LNCaP clone FGC (cell line): ENCODE results near the gene SLC22A5.
"Not testable (repeated sequence)": the region's sequence is repeated elsewhere in the genome, so short reads cannot be mapped to it uniquely, and the experiment has no call there.

Experiments
- DNase-seq: peaks from one replicate; pipeline ENCODE4 v3.0.0-alpha.2; 2011; ENCODE audit warnings: low read depth
- H3K4me3 ChIP-seq: 2 replicates; pipeline ENCODE4 v1.5.1; 2011; ENCODE audit warnings: mild to moderate bottlenecking, low read depth, low read length, control low read depth
- TF ChIP-seq, protein P1 (sequence below): IDR thresholded peaks from 2 replicates; pipeline ENCODE4 v1.5.1; 2012; ENCODE audit warnings: mild to moderate bottlenecking; ENCODE audit not compliant: control insufficient read depth, insufficient read depth; ENCODE audit errors: extremely low read depth

Gene SLC22A5

GRCh38 chr5:132410451-132411303 is 41.2 kb downstream of the SLC22A5 start:
- no peak for DNase-seq
- TF ChIP-seq, protein P1, sequence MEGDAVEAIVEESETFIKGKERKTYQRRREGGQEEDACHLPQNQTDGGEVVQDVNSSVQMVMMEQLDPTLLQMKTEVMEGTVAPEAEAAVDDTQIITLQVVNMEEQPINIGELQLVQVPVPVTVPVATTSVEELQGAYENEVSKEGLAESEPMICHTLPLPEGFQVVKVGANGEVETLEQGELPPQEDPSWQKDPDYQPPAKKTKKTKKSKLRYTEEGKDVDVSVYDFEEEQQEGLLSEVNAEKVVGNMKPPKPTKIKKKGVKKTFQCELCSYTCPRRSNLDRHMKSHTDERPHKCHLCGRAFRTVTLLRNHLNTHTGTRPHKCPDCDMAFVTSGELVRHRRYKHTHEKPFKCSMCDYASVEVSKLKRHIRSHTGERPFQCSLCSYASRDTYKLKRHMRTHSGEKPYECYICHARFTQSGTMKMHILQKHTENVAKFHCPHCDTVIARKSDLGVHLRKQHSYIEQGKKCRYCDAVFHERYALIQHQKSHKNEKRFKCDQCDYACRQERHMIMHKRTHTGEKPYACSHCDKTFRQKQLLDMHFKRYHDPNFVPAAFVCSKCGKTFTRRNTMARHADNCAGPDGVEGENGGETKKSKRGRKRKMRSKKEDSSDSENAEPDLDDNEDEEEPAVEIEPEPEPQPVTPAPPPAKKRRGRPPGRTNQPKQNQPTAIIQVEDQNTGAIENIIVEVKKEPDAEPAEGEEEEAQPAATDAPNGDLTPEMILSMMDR, result peak; percentile 45
- peak overlapping the region; percentile 50 for H3K4me3 ChIP-seq

- no peak for DNase-seq
- H3K4me3 ChIP-seq, result peak overlapping the region; percentile 50
- TF ChIP-seq, protein P1, result no peak
These were observed 41.9 kb downstream of the SLC22A5 start for GRCh38 chr5:132411304-132412013.

DNA sequence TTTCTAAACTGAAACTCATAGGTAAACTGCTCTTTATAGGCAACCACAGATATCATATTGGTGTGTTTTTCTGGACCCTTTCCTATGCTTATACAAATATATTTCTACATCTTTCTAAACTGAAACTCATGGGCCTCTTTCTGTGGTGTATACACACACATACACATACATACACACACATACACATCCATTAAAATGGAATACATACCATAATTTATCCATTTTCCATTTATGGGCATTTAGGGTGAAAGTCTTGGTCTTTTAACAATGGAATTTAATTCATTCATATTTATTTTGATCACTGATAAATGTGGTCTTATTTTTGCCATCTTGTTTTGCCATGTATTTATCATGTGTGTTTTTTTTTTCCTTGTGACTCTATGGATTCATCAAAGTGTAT is 44.1 kb downstream of the SLC22A5 start:
- no peak for DNase-seq
- no peak overlapping the region for H3K4me3 ChIP-seq

GRCh38 chr5:132414634-132415378 is 45.3 kb downstream of the SLC22A5 start:
- TF ChIP-seq, protein P1, result no peak
- peak overlapping the region; percentile 13 for H3K4me3 ChIP-seq
- no peak for DNase-seq

More for the DNA sequence above, 44.1 kb downstream of the SLC22A5 start:
- TF ChIP-seq, protein P1, result no peak

DNA sequence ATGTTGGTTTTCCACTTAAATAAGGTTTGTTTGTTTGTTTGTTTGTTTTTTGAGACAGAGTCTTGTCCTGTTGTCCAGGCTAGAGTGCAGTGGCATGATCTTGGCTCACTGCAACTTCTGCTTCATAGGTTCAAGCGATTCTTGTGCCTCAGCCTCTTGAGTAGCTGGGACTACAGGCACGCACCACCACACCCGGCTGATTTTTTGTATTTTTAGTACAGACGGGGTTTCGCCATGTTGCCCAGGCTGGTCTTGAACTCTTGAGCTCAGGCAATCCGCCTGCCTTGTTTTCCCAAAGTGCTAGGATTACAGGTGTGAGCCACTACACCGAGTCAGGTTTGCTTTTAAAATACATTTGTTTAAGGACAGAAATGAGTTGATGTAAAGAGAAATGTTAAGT is 46.0 kb downstream of the SLC22A5 start:
- not testable (repeated sequence) for DNase-seq, H3K4me3 ChIP-seq

GRCh38 chr5:132416306-132417009 is 46.9 kb downstream of the SLC22A5 start:
- H3K4me3 ChIP-seq, result no peak overlapping the region
- TF ChIP-seq, protein P1, result no peak
- DNase-seq, result no peak
